Measurements from ENCODE around the gene TMEM176A.
"Not testable (repeated sequence)": the region's sequence is repeated elsewhere in the genome, so short reads cannot be mapped to it uniquely, and the experiment has no call there.

The TMEM176A gene

GRCh38 chr7:150800581-150801241 is at the start of gene TMEM176A:
TSS of gene TMEM176A (plus strand) at chr7:150800769. CDS start at chr7:150801551, 782 bp downstream.
- peak; percentile 47 for DNase-seq (ENCODE audit: low spot score)

DNA sequence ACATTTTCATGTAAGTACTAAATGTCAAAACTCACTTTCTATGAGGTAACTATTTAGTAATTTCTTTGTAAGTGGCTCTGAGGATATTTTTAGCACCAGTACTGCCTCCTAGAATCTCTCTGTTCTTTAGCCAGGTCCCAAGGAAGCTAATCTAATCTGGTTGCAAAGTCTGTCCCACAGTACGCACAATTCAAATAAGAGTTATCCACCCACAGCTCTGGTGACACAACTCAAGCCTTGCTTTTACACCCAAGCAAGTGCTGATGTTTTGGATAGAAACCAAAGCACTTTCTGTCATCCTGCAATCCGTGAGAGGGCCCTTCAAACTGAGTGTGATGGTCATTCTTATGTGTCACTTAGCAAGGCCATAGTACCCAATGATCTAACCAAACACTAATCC is 48.9 kb upstream of the TMEM176A start:
- DNase-seq (ENCODE audit: low spot score) = no peak

DNA sequence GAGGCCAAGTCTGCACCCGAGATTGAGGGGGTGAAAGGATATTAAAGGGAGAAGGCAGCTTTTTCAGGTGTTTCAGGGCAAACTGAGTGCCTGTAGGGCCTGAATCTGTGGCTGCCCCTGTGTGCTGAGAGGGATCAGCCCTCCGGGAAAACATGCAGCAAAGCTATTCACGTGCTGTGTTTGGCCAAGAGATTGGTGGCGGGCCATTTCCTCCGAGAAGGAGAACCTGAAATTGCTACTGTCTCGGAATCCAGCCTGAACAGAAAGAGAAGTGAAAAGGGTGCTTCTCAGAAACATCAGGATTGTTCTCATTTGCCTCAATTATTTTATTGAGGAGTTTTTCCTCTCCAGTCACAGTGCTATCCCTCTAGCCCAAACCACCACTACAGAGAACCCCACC is 47.3 kb upstream of the TMEM176A start:
- no peak for DNase-seq (ENCODE audit: low spot score)

GRCh38 chr7:150753826-150754603 is 46.6 kb upstream of the TMEM176A start:
- peak; percentile 23 for DNase-seq (ENCODE audit: low spot score)

GRCh38 chr7:150754951-150755350 is 45.6 kb upstream of the TMEM176A start:
- no peak for DNase-seq (ENCODE audit: low spot score)

- DNase-seq (ENCODE audit: low spot score) = no peak
Measured at GRCh38 chr7:150755473-150756099, 45.0 kb upstream of the TMEM176A start.

GRCh38 chr7:150756166-150756565 is 44.4 kb upstream of the TMEM176A start:
- DNase-seq (ENCODE audit: low spot score) = no peak

- DNase-seq (ENCODE audit: low spot score) = no peak
Measured at GRCh38 chr7:150756858-150757257, 43.7 kb upstream of the TMEM176A start.

- no peak for DNase-seq (ENCODE audit: low spot score)
Measured at GRCh38 chr7:150759479-150759878, 41.1 kb upstream of the TMEM176A start.

- DNase-seq (ENCODE audit: low spot score) = no peak
Measured at GRCh38 chr7:150766334-150766709, 34.2 kb upstream of the TMEM176A start.

- DNase-seq (ENCODE audit: low spot score) = no peak
Measured at GRCh38 chr7:150769768-150770167, 30.8 kb upstream of the TMEM176A start.

DNA sequence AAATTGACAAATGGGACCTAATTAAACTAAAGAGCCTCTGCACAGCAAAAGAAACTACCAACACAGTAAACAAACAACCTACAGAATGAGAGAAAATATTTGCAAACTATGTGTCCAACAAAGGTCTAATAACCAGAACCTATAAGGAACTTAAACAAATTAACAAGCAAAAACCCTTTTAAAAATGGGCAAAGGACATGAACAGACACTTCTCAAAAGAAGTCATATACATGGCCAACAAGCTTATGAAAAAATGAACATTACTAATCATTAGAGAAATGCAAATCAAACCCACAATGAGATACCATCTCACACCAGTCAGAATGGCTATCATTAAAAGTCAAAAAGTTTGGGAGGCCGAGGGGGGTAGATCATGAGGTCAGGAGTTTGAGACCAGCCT is 26.4 kb upstream of the TMEM176A start:
- DNase-seq (ENCODE audit: low spot score) = not testable (repeated sequence)

DNA sequence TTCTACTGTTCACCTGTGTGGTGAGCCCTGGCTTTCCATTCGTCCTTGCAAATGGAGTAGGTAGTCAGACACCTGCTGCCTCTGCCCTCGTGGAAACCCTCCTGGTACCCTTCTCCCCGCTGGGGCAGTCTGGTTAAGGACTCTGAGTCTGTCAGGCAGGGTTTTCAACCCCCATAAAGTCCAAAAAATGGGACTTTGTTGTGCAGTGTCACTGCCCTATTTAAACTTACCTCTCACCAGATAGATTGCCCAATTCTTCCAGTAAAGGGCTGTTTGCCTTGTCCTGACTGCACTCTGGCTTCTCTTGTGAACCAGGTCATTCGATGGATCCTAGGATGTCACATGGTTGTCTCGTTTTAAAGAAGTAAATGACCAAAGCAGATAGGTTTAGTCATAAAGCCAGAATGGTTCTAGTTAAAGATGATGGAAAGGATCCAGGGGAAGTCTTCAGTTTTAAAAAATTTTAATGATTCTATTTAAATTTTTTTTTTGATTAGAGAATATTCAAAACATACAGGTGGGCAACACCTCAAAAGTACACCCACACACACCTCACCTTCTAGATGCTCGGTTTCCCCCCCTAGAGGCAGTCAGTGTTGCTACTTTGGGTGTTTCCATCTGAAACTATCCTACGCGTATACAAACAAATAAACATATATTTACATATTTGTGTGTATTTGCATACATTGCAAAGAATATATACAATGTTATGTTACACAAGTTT is 22.4 kb upstream of the TMEM176A start:
- DNase-seq (ENCODE audit: low spot score) = no peak

- peak; percentile 81 for DNase-seq (ENCODE audit: low spot score)
Measured at GRCh38 chr7:150778738-150779301, 21.7 kb upstream of the TMEM176A start.

DNA sequence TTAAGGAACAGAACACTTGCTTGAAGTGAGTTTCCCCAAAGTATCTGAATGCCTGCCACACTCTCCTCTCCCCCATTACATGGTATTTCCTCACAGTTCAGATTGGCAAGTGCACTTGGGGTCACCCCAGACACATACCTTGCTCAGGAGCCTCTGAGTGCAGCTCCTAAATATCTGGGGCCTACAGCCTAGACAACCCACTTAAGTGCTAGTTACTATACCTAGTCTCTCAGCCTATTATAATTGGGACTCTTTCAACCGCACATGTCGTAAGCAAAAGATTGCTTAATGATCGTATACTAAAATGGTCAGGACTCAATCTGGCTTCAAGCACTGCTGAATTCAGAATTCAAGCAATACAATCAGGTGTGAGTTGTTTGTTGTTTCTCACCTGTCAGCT is 20.3 kb upstream of the TMEM176A start:
- DNase-seq (ENCODE audit: low spot score) = no peak

DNA sequence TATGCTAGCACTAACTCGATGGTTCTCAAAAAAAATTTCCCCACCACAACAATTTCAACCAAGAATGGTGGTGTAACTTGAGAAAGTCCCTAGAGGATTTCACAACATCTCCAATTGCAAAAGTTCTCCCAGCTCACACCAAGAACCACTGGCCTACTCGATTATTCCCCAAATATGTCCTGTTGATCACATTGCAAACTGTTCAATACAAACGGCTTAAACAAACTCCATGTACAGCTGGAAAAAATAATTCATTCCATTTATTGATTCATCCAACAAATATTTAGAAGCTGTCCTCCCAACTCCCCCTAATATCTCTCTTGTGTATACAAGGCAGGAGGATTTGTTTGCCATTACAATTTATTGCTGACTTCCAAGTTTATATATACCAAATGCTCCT is 19.5 kb upstream of the TMEM176A start:
- no peak for DNase-seq (ENCODE audit: low spot score)

GRCh38 chr7:150781961-150782360 is 18.6 kb upstream of the TMEM176A start:
- DNase-seq (ENCODE audit: low spot score) = no peak

GRCh38 chr7:150784120-150784736 is 16.3 kb upstream of the TMEM176A start:
- DNase-seq (ENCODE audit: low spot score) = no peak

DNA sequence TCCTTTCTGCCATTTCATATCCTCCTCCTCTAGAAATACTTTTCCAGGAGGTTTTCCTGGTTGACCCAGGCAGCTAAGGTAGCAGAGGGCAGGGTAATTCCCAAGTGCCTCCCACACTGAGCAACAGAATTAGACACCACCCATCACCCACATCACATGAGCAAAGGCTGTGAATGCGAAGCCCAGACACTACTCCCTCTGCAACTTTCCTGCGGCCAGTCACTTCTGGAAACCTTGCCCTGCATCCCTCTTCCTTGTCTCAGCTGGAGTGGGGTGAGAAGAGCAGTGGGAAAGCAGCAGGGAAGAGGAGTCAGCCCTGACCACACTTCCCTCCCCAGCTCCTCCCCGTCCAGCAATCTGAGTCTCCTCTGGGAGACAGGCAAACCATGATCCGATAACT is 15.6 kb upstream of the TMEM176A start:
- DNase-seq (ENCODE audit: low spot score) = no peak

DNA sequence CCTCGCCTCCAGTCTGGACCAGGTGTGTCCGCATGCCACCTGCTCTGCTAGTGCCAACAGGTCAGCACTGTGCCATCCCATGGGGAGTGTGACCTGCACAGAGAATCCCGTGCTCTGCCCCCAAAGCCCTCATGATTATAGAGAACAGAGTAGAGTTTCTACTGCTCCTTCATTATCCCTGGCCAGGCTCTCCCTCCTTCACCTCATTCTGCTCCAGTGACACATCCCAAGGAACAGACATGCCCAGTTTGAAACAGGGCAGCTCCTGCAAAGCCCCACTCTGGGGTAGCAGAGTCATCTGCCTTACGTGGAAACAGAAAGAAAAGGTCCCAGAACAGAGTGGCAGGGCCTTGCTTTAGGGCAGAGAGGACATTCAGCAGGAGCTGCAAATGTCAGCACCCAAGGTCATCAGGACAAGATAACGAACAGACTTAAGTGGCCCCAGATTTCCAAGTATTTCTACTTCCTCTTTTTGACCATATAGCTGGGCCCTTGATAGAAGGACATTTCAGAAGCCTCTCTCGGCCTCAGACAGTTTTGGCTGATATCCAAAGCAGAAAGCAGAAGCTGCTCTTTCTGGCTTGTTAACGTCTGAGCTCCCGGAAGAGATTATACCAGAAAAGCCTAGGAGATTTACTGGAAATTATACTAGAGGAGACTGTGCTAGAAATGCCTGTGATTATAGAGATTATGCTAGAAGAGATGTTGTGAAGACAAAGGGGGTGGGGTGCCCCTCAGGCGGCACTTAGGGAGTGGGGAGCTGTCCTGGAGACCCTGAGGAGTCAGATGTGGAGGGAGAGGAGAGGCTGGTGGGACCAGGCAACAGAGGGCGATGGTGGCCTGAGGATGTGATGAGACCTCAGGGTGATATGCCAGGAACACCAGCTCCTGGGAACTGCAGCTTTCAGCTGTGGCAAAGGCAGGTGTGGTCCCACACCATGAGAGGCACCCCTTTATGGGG is 13.0 kb upstream of the TMEM176A start:
- no peak for DNase-seq (ENCODE audit: low spot score)
